AG10803 (cell line): ENCODE measurements around the gene ZNF474.

Experiments
- DNase-seq: peaks from one replicate; pipeline ENCODE4 v3.0.0; 2010; ENCODE audit warnings: low read depth
- H3K4me3 ChIP-seq: 2 replicates; pipeline ENCODE4 v1.5.1; 2011; ENCODE audit warnings: mild to moderate bottlenecking, low read length, control low read depth
- TF ChIP-seq, protein P1 (sequence below): conservative IDR thresholded peaks from 2 replicates; pipeline ENCODE4 v1.5.1; 2011; ENCODE audit warnings: mild to moderate bottlenecking, low read length, control low read depth, inconsistent platforms

The ZNF474 gene

DNA sequence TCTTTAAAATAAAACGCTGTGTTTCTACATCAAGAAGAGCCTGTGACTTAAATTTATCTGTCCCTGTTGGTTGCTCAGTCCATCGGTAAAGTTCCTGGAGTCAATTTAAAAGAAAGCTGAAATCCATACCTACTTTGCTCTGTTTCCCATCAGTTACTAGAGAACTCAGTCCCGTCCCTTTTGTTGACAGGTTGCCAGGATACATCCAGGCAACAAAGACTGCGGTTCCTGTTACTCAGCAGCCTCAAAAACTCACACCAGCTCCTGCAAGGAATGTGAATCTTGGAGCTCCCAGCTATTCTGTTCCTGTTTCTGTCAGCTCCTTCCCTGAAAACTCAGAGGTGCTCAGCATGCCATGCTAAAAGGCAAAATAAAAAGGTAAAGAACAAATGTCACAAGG is at the start of gene ZNF474:
ZNF474 (plus strand) TSS at position 241 of the 400 bp plus-strand sequence. CDS start 22,445 bp downstream, outside the sequence.
- H3K4me3 ChIP-seq = peak within 1 kb of the TSS; percentile 23
- DNase-seq = peak; percentile 99
- TF ChIP-seq, protein P1, sequence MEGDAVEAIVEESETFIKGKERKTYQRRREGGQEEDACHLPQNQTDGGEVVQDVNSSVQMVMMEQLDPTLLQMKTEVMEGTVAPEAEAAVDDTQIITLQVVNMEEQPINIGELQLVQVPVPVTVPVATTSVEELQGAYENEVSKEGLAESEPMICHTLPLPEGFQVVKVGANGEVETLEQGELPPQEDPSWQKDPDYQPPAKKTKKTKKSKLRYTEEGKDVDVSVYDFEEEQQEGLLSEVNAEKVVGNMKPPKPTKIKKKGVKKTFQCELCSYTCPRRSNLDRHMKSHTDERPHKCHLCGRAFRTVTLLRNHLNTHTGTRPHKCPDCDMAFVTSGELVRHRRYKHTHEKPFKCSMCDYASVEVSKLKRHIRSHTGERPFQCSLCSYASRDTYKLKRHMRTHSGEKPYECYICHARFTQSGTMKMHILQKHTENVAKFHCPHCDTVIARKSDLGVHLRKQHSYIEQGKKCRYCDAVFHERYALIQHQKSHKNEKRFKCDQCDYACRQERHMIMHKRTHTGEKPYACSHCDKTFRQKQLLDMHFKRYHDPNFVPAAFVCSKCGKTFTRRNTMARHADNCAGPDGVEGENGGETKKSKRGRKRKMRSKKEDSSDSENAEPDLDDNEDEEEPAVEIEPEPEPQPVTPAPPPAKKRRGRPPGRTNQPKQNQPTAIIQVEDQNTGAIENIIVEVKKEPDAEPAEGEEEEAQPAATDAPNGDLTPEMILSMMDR = no peak

DNA sequence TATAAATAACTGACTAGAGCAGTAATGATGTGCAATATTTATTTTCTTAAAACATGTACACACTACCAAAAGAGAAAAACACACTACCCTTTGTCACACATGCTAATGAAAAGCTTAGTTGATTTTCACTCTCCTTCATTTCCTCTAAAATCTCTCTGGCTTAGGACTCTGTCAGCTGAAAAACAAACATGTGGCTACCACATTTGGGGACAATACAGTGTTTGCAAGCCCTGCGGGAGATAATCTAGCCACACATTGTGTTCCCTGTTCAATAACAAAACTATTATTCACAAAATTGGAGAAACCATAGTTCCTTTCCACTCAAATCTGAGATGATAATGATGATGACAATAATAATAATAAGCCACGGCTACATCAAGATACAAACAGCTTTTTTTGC is 47.8 kb upstream of the ZNF474 start:
- DNase-seq = peak; percentile 41
- no peak overlapping the region for H3K4me3 ChIP-seq
- TF ChIP-seq, protein P1 = no peak

DNA sequence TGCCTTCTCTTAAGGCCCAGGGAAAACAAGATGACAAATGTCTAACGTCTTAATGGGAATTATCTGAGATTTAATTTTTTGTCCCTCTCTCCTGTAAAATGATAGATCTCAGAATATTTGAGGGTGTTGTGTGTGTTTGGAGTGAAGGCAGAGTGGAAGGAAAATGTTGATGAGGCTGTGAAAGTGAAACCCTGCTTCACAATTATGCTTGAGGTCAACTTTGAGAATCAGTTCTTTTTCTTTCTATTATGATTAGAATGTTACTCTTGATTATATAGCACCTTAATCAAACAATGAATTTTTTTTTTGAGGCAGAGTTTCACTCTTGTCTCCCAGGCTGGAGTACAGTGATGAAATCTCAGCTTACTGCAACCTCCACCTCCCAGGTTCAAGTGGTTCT is 45.8 kb upstream of the ZNF474 start:
- TF ChIP-seq, protein P1 = no peak
- DNase-seq = no peak
- no peak overlapping the region for H3K4me3 ChIP-seq

DNA sequence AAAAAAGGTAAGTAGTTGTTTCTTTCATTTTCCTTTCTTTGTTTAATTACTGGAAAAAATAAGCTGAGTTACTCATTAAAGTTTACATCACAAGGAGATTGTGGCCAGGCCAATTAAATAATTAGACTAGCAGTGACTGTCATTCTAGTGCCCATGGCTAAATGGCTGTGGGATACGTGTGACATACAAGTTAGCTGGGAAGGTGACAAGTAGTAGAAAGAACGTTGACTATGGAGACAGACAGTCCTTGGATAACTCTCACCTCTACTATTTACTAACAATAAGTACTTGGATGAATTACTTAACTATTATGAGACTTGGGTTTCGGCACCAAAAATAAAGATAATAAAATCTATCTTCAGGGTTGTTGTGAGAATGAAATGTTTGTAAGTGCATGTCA is 44.3 kb upstream of the ZNF474 start:
- TF ChIP-seq, protein P1 = no peak
- no peak overlapping the region for H3K4me3 ChIP-seq
- DNase-seq = no peak

DNA sequence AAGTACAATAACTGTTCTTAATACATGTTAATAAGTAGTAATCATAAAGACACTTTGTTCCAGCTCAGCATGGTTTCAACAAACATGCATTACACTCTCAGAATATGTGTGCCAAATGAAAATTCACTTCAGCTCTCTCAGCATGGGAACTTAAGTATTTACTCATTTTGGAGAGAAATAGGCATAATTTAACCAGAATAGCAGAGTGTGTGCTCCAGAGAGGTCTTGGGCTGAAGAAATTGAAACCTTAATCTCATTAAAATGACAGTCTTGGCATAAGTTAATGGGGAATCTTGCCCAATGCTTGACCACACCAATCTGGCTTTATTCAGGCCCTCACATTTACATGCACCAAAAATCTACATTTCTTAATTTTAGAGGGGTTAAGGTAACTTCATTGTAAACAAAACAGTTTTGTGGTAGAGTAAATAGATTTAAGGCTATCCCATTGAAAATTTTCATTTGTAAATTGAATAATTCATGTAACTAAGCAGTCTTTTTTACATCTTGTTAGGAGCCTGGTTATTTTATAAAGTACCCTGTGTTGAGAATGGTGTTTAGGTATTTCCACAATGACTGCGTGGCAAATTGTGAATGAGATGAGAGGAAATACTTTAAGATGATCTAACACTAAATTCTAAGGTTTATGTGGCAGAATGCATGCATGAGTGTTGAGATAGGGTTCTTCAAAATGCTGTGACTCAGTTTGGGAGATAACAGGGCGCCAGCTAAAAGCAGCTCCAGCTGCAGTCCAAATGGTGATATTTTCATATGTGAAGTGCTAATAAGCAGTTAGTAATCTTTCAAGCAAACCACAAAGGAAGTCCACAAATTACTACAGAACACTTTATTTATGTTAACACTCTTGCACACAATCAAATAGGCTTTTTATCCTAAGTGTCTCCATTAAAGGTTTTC is 40.0 kb upstream of the ZNF474 start:
- TF ChIP-seq, protein P1 = no peak
- peak; percentile 94 for DNase-seq
- no peak overlapping the region for H3K4me3 ChIP-seq

DNA sequence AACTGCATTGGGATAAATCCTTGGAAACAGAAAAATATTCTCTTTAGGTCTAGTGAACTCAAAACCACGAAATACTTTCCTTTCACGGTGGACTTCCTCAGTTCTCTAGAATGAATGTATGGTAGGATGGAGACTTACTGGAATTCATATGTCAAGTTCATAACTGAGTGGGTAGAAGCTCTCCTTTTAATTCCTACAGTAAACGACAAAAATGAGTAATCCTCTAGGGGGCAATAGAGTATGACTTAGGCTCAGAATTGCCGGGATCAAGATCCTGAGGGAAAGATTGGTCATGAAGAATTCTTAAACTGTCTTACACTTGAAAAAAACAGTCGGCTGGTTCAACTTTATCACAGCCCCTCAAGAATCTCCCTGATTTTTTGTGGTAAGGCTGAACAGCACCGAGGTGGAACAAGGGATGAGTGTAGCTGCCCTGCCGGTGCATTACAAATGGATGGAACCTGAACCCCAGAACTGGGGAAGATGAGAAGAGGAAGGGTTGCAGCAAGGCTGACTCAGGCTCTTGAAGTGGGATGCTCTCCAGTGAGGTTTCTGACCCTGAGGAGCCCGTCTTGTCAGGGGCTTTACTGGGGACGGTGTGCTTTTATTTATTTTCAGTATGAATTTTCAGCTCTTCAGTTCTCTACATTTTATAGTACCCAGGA is 37.3 kb upstream of the ZNF474 start:
- TF ChIP-seq, protein P1 = peak; percentile 73
- DNase-seq = peak; percentile 79
- H3K4me3 ChIP-seq = no peak overlapping the region
